Chondrocyte (in vitro differentiated cells): ENCODE measurements around the gene RAI1. TPM values are rescaled to one million over a fixed set of nuclear protein-coding genes. Genes with fewer than 3 reads are reported as not detected.

Source experiments
- DNase-seq: peaks from one replicate; pipeline ENCODE4 v3.0.0; 2021; ENCODE audit warnings: mixed read lengths, low spot score
- H3K27ac Mint-ChIP-seq: one replicate; pipeline ENCODE4 v1.8.0; 2021; ENCODE audit warnings: mild to moderate bottlenecking, moderate library complexity, mixed read lengths; ENCODE audit not compliant: unreplicated experiment
- H3K27me3 Mint-ChIP-seq: 2 replicates; pipeline ENCODE4 v1.8.0; 2021; ENCODE audit warnings: low read depth, mixed read lengths
- H3K36me3 Mint-ChIP-seq: 2 replicates; pipeline ENCODE4 v1.8.0; 2021; ENCODE audit warnings: low read depth, mixed read lengths
- H3K4me1 Mint-ChIP-seq: 2 replicates; pipeline ENCODE4 v1.8.0; 2021; ENCODE audit warnings: low read depth, mild to moderate bottlenecking, mixed read lengths
- H3K4me3 Mint-ChIP-seq: one replicate; pipeline ENCODE4 v1.8.0; 2021; ENCODE audit warnings: mild to moderate bottlenecking, moderate library complexity, mixed read lengths; ENCODE audit not compliant: unreplicated experiment
- H3K9me3 Mint-ChIP-seq: 2 replicates; pipeline ENCODE4 v1.8.0; 2021; ENCODE audit warnings: low read depth, mixed read lengths
- CTCF ChIP-seq: fragments of 200-600 bp; sonication (generic); IDR thresholded peaks from 2 replicates; pipeline ENCODE4 v1.5.0; 2021; ENCODE audit warnings: antibody characterized with exemption, mild to moderate bottlenecking, moderate library complexity
- total RNA-seq: library from RNA; stranded (reverse); gene quantifications from 3 replicates; pipeline ENCODE4 v1.2.1, GENCODE V29; 2021

Gene RAI1
- total RNA-seq, 1 donor from 2014 or later, result 28.7 TPM

- H3K36me3 Mint-ChIP-seq, result peaks cover 8% of the 10 kb centered on the region
- no peak for DNase-seq
- no peak overlapping the region for H3K27ac Mint-ChIP-seq
- TF ChIP-seq CTCF, result no peak
- no peaks in the 10 kb centered on the region for H3K27me3 Mint-ChIP-seq
- H3K4me1 Mint-ChIP-seq, result peaks cover 10% of the 10 kb centered on the region
- H3K4me3 Mint-ChIP-seq, result no peak overlapping the region
- H3K9me3 Mint-ChIP-seq, result no peaks in the 10 kb centered on the region
Measured at GRCh38 chr17:17792037-17792550, 110.8 kb downstream of the RAI1 start.

- DNase-seq, result no peak
- H3K9me3 Mint-ChIP-seq, result no peaks in the 10 kb centered on the region
- no peak for TF ChIP-seq CTCF
- peaks cover 10% of the 10 kb centered on the region for H3K36me3 Mint-ChIP-seq
- no peaks in the 10 kb centered on the region for H3K27me3 Mint-ChIP-seq
- peaks cover 10% of the 10 kb centered on the region for H3K4me1 Mint-ChIP-seq
- no peak overlapping the region for H3K27ac Mint-ChIP-seq
- no peak overlapping the region for H3K4me3 Mint-ChIP-seq
Measured at GRCh38 chr17:17792551-17793377, 111.5 kb downstream of the RAI1 start.

- peaks cover 12% of the 10 kb centered on the region for H3K36me3 Mint-ChIP-seq
- TF ChIP-seq CTCF, result no peak
- H3K27ac Mint-ChIP-seq, result no peak overlapping the region
- H3K27me3 Mint-ChIP-seq, result no peaks in the 10 kb centered on the region
- H3K9me3 Mint-ChIP-seq, result no peaks in the 10 kb centered on the region
- no peak overlapping the region for H3K4me3 Mint-ChIP-seq
- H3K4me1 Mint-ChIP-seq, result peaks cover 10% of the 10 kb centered on the region
- no peak for DNase-seq
Measured at GRCh38 chr17:17793378-17794214, 112.3 kb downstream of the RAI1 start.

GRCh38 chr17:17794382-17794781, 113.1 kb downstream of the RAI1 start:
- TF ChIP-seq CTCF, result no peak
- DNase-seq, result no peak
- H3K36me3 Mint-ChIP-seq, result peaks cover 12% of the 10 kb centered on the region
- no peak overlapping the region for H3K4me3 Mint-ChIP-seq
- H3K4me1 Mint-ChIP-seq, result peaks cover 10% of the 10 kb centered on the region
- H3K27ac Mint-ChIP-seq, result no peak overlapping the region
- no peaks in the 10 kb centered on the region for H3K27me3 Mint-ChIP-seq
- no peaks in the 10 kb centered on the region for H3K9me3 Mint-ChIP-seq

- TF ChIP-seq CTCF, result no peak
- no peak overlapping the region for H3K27ac Mint-ChIP-seq
- H3K4me3 Mint-ChIP-seq, result no peak overlapping the region
- DNase-seq, result no peak
- no peaks in the 10 kb centered on the region for H3K9me3 Mint-ChIP-seq
- peaks cover 10% of the 10 kb centered on the region for H3K4me1 Mint-ChIP-seq
- H3K36me3 Mint-ChIP-seq, result peaks cover 12% of the 10 kb centered on the region
- no peaks in the 10 kb centered on the region for H3K27me3 Mint-ChIP-seq
Measured at GRCh38 chr17:17795296-17795695, 114.0 kb downstream of the RAI1 start.
